H1 (cell line): ENCODE data around the gene PHACTR1.

Experiments
- CTCF ChIP-seq, 3 experiments: IDR thresholded peaks; 1 replicate in 2 of 3; 2 replicates in 1 of 3; pipeline versions ENCODE4 v1.5.1 to v1.6.1; 2011; ENCODE audit warnings: low read length in 3 of 3, mild to moderate bottlenecking in 3 of 3, inconsistent platforms in 2 of 3, low read depth in 1 of 3, moderate library complexity in 1 of 3; ENCODE audit not compliant: insufficient read depth in 1 of 3; ENCODE audit errors: control extremely low read depth in 1 of 3
- JUND ChIP-seq: IDR thresholded peaks from 2 replicates; pipeline ENCODE4 v1.6.1; 2011; ENCODE audit warnings: mild to moderate bottlenecking, improper control_type of control experiment, low read length
- RFX5 ChIP-seq: IDR thresholded peaks from 2 replicates; pipeline ENCODE4 v1.6.1; 2011; ENCODE audit warnings: low read depth, low read length, improper control_type of control experiment, borderline replicate concordance

GRCh38 chr6:13243033-13243432 lies 526.5 kb downstream of the PHACTR1 start:
- no peak for TF ChIP-seq JUND
- TF ChIP-seq CTCF (IDR thresholded peaks at IDR 0.05; ENCODE audit: control extremely low read depth in 1 of 3, insufficient read depth in 1 of 3, low read depth in 1 of 3, low read length in 3 of 3): no peak
- no peak for TF ChIP-seq RFX5
